T-cell (primary cell): ENCODE measurements around the gene ARHGAP28. TPM values are rescaled to one million over a fixed set of nuclear protein-coding genes. Genes with fewer than 3 reads are reported as not detected.

Experiments
- ATAC-seq, 4 experiments: fragments of 200-7000 bp in 3 of 4; fragments of 150-1000 bp in 1 of 4; cut with Tn5 transposase; replicated peaks in 1 of 4; 1 replicate in 3 of 4; 2 replicates in 1 of 4; pipeline ENCODE4 v1.10.0; 2021; ENCODE audit warnings: moderate library complexity in 3 of 4, mild to moderate bottlenecking in 2 of 4, moderate number of reproducible peaks in 1 of 4
- CTCF ChIA-PET, 2 donors: fragments of 300-600 bp; sonication (Branson Sonifier 250); formaldehyde crosslinking; loops; one replicate each; lab custom pipeline; 2022; ENCODE audit warnings: antibody characterized with exemption in 2 of 2; lab: Charles Lee
- POLR2A ChIA-PET, 2 donors: fragments of 300-600 bp; sonication (Branson Sonifier 250); formaldehyde crosslinking; loops; one replicate each; lab custom pipeline; 2022; ENCODE audit warnings: antibody characterized with exemption in 2 of 2; lab: Charles Lee
- DNase-seq, 35 experiments: peaks; one replicate each; pipeline versions ENCODE4 v3.0.0 to v3.0.0-alpha.2; 2013 to 2023
- H3K27ac ChIP-seq: one replicate; pipeline ENCODE4 v1.5.1; 2013; ENCODE audit warnings: low read length
- H3K27me3 ChIP-seq, 2 experiments: replicated peaks in 1 of 2; 1 replicate in 1 of 2; 2 replicates in 1 of 2; pipeline versions ENCODE4 v1.6.1 to v1.7.0; 2013; ENCODE audit warnings: low read length in 1 of 2, mixed read lengths in 1 of 2; ENCODE audit not compliant: control insufficient read depth in 2 of 2, insufficient read depth in 2 of 2; ENCODE audit errors: extremely low read depth in 1 of 2
- H3K36me3 ChIP-seq, 2 donors: 1 replicate in 1 of 2; 2 replicates in 1 of 2; pipeline versions ENCODE4 v1.6.1 to v1.7.0; 2013; ENCODE audit warnings: low read length in 1 of 2; ENCODE audit not compliant: control insufficient read depth in 2 of 2, insufficient read depth in 1 of 2; ENCODE audit errors: extremely low read depth in 1 of 2
- H3K4me1 ChIP-seq, 2 experiments: 1 replicate in 1 of 2; 2 replicates in 1 of 2; pipeline versions ENCODE4 v1.6.1 to v1.7.0; 2013; ENCODE audit warnings: low read length in 2 of 2, mixed read lengths in 1 of 2; ENCODE audit not compliant: insufficient read depth in 2 of 2, control insufficient read depth in 1 of 2; ENCODE audit errors: extremely low read depth in 1 of 2
- H3K4me3 ChIP-seq, 2 donors: 1 replicate in 1 of 2; 2 replicates in 1 of 2; pipeline versions ENCODE4 v1.5.1 to v1.7.0; 2013; ENCODE audit warnings: mild to moderate bottlenecking in 2 of 2, low read length in 1 of 2, moderate library complexity in 1 of 2; ENCODE audit not compliant: control insufficient read depth in 1 of 2; ENCODE audit errors: extremely low read depth in 1 of 2
- H3K9me3 ChIP-seq: 2 replicates; pipeline ENCODE4 v1.7.0; 2013
- H3K27ac Mint-ChIP-seq, 2 donors: one replicate each; pipeline ENCODE4 v1.8.0; 2020 to 2021; ENCODE audit warnings: mild to moderate bottlenecking in 2 of 2, mixed read lengths in 2 of 2
- H3K27me3 Mint-ChIP-seq, 2 donors: one replicate each; pipeline ENCODE4 v1.8.0; 2021 to 2022; ENCODE audit warnings: mixed read lengths in 2 of 2
- H3K36me3 Mint-ChIP-seq: one replicate; pipeline ENCODE4 v1.8.0; 2021; ENCODE audit warnings: mixed read lengths
- H3K4me1 Mint-ChIP-seq, 3 donors: one replicate each; pipeline ENCODE4 v1.8.0; 2020 to 2022; ENCODE audit warnings: mixed read lengths in 3 of 3, mild to moderate bottlenecking in 1 of 3
- H3K4me3 Mint-ChIP-seq, 3 donors: one replicate each; pipeline ENCODE4 v1.8.0; 2020 to 2022; ENCODE audit warnings: mild to moderate bottlenecking in 3 of 3, mixed read lengths in 3 of 3, moderate library complexity in 3 of 3
- H3K9me3 Mint-ChIP-seq, 3 donors: one replicate each; pipeline ENCODE4 v1.8.0; 2020 to 2022; ENCODE audit warnings: mixed read lengths in 3 of 3
- WGBS: methylation state at CpG from one replicate; pipeline ENCODE4 v1.1.5; 2013; ENCODE audit warnings: missing lambda C conversion rate; ENCODE audit not compliant: insufficient coverage; 5-methylcytosine and 5-hydroxymethylcytosine counted together
- total RNA-seq, 35 experiments: library from RNA in 6 of 35; stranded (reverse) in 6 of 35; fragments of 120-200 nt in 1 of 35; gene quantifications; one replicate each; pipeline versions ENCODE4 v1.2.1 to v1.2.4 and lab custom pipeline; 2013 to 2026

The ARHGAP28 gene
- total RNA-seq, 5 donors from 2014 or later (not counting 1 experiment from before 2014, with no cell fraction given): 0.29 TPM; not detected in 4

GRCh38 chr18:6711467-6711866, 18.0 kb upstream of the ARHGAP28 start:
- Histone ChIP-seq H3K27ac (no peak overlapping the region), H3K4me1 (no peaks in the 10 kb centered on the region), H3K27me3 (no peaks in the 10 kb centered on the region), H3K36me3 (no peaks in the 10 kb centered on the region), H3K9me3 (no peaks in the 10 kb centered on the region), H3K4me3 (no peak overlapping the region)
- no peaks in the 10 kb centered on the region for H3K27me3 Mint-ChIP-seq
- H3K27ac Mint-ChIP-seq: no peak overlapping the region
- no peak for ATAC-seq
- WGBS: no CpG with 5 or more reads among the region's 1 CpG
- no peak for DNase-seq
- CTCF ChIA-PET: no interaction called here
- H3K4me1 Mint-ChIP-seq: no peaks in the 10 kb centered on the region
- no peaks in the 10 kb centered on the region for H3K36me3 Mint-ChIP-seq
- peaks cover 7 to 10% (median 10%) of the 10 kb centered on the region in 3 donors for H3K9me3 Mint-ChIP-seq
- H3K4me3 Mint-ChIP-seq: no peak overlapping the region
- POLR2A ChIA-PET: no interaction called here

- Mint-ChIP-seq H3K4me3 (no peak overlapping the region), H3K4me1 (no peaks in the 10 kb centered on the region), H3K27ac (no peak overlapping the region), H3K27me3 (no peaks in the 10 kb centered on the region), H3K36me3 (no peaks in the 10 kb centered on the region), H3K9me3 (peaks cover 5 to 6% (median 5%) of the 10 kb centered on the region in 3 donors)
- no peak overlapping the region for H3K4me3 ChIP-seq
- no peak overlapping the region for H3K27ac ChIP-seq
- no peaks in the 10 kb centered on the region for H3K4me1 ChIP-seq
- WGBS: no CpG with 5 or more reads among the region's 1 CpG
- ChIA-PET CTCF (no interaction called here), POLR2A (no interaction called here)
- H3K36me3 ChIP-seq: no peaks in the 10 kb centered on the region
- no peak for ATAC-seq
- no peaks in the 10 kb centered on the region for H3K9me3 ChIP-seq
- H3K27me3 ChIP-seq: no peaks in the 10 kb centered on the region
- DNase-seq: no peak
Measured at GRCh38 chr18:6712401-6712800, 17.1 kb upstream of the ARHGAP28 start.

DNA sequence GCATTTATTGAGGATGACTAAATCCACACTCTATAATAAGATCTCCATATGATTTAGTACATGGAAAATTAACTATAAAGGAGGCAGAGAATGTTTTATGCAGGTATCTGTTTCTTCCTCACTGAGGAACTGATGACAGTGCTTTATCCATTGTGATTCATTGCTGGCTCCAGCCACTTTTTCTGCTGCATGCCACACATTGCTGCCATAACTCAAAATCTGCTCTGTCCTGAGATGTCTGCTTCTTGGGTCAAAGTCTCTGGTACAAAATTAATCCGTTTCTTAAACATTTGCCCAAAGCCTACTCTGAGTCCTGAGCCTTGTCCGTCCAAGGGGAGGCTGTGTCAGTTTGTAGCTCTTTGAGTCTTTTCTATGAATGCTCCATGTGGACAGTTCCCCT, 15.5 kb upstream of the ARHGAP28 start:
- no peaks in the 10 kb centered on the region for H3K27me3 ChIP-seq
- Mint-ChIP-seq H3K27ac (no peak overlapping the region), H3K4me3 (no peak overlapping the region), H3K4me1 (no peaks in the 10 kb centered on the region), H3K36me3 (no peaks in the 10 kb centered on the region), H3K9me3 (peaks cover 5 to 11% (median 5%) of the 10 kb centered on the region in 3 donors), H3K27me3 (no peaks in the 10 kb centered on the region)
- no peak for DNase-seq
- no peaks in the 10 kb centered on the region for H3K9me3 ChIP-seq
- WGBS: no CpG with 5 or more reads among the region's 2 CpGs
- ATAC-seq: no peak
- H3K36me3 ChIP-seq: no peaks in the 10 kb centered on the region
- H3K4me1 ChIP-seq: no peaks in the 10 kb centered on the region
- CTCF ChIA-PET: no interaction called here
- no peak overlapping the region for H3K27ac ChIP-seq
- POLR2A ChIA-PET: no interaction called here
- H3K4me3 ChIP-seq: no peak overlapping the region

GRCh38 chr18:6718267-6718666, 11.2 kb upstream of the ARHGAP28 start:
- POLR2A ChIA-PET: interaction anchor here in 1 of 2 donors (0.6 kb wide), 1 partner anchor 1739 kb away, joined by 3 read pairs; no protein-coding TSS in a partner anchor
- H3K4me3 Mint-ChIP-seq: no peak overlapping the region
- CTCF ChIA-PET: no interaction called here

DNA sequence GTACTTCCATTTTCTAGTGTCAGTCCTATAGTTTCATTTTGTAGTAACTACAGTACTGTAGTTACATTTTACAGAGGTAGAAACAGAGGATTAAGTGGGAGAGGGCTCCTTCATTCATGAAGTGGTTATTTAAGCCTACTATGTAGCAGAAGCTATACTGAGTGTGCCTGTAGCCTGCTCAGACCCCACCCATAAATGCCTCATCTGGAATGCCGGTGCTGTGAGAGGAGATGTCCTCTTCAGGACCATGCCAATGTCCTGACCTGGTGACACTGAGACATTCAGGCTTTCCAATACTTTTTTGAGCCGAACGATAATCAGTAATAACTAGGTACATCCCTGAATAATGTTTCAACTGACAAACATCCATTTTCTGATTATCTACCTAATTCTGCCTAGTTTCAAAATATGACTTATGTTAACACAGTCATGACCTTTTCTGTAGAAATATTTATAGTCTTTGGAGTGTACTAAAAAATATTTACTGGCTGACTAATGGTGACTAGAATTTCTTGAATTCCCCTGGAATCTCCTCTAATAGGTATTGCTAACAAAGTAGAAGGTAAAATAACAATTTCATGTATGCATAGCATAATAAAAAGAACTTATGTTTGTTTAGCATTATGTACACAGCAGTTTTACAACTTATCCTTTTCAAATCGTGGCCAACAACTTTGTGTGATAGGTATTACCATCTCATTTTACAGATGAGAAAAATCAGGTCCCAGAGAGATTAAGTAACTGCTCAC, 10.2 kb upstream of the ARHGAP28 start:
- H3K27ac Mint-ChIP-seq: no peak overlapping the region
- no peaks in the 10 kb centered on the region for H3K36me3 Mint-ChIP-seq
- WGBS: 100% methylated on average over 1 of the region's 4 CpGs
- no peak overlapping the region for H3K27ac ChIP-seq
- ChIA-PET CTCF (interaction anchor here in 1 of 2 donors (0.6 kb wide), 1 partner anchor 12 kb away, joined by 3 read pairs; no protein-coding TSS in a partner anchor), POLR2A (no interaction called here)
- H3K27me3 Mint-ChIP-seq: no peaks in the 10 kb centered on the region
- no peak overlapping the region for H3K4me3 ChIP-seq
- H3K9me3 ChIP-seq: no peaks in the 10 kb centered on the region
- peaks cover 2 to 12% (median 8%) of the 10 kb centered on the region in 3 donors for H3K9me3 Mint-ChIP-seq
- DNase-seq (no peak), ATAC-seq (no peak)
- no peaks in the 10 kb centered on the region for H3K36me3 ChIP-seq
- H3K4me1 ChIP-seq: no peaks in the 10 kb centered on the region
- no peaks in the 10 kb centered on the region for H3K27me3 ChIP-seq
- H3K4me3 Mint-ChIP-seq: no peak overlapping the region
- H3K4me1 Mint-ChIP-seq: no peaks in the 10 kb centered on the region

More at GRCh38 chr18:6718267-6718666, 11.2 kb upstream of the ARHGAP28 start:
- DNase-seq: no peak
- ATAC-seq: no peak
- Histone ChIP-seq H3K36me3 (no peaks in the 10 kb centered on the region), H3K4me1 (no peaks in the 10 kb centered on the region), H3K9me3 (no peaks in the 10 kb centered on the region), H3K27me3 (no peaks in the 10 kb centered on the region), H3K27ac (no peak overlapping the region), H3K4me3 (no peak overlapping the region)
- Mint-ChIP-seq H3K36me3 (no peaks in the 10 kb centered on the region), H3K4me1 (no peaks in the 10 kb centered on the region), H3K27ac (no peak overlapping the region), H3K9me3 (peaks cover 2 to 12% (median 8%) of the 10 kb centered on the region in 3 donors), H3K27me3 (no peaks in the 10 kb centered on the region)
- WGBS: no CpG with 5 or more reads among the region's 2 CpGs

DNA sequence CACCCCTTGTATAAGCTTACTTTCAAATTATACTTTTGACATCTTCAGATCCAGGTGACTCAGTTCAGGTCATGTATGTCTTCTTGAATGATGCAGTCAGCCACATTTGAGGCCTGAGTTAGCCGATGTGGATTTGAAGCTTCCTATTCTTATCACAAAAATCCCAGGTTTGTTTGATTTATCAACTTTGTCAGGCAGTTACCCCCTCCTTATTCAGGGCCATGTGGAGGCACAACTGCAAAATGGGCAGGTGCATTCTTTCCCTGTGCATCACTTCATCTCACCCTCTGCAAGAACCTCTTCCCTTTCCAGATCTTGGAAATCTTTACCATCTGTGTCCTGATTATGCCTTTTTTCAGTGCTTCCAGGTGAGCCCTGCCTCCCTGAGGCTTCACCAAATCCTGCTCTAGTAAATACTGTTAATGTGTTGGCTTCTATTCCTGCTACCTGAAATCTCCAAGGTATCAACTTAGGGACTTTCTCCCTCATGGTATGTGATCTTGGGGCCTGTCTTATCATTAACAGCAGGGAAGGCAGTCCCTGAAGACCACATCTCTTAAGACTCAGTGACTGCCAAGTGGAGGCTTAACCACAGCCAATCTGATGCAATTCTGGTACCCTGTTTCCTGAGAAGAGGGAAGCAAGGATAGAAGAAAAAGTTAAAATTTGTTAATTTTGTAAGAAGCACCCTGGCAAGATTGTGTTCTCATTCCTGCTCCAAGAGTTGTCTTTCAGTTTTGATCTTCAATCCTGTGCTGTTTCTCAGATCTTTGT, 9.4 kb upstream of the ARHGAP28 start:
- Mint-ChIP-seq H3K36me3 (no peaks in the 10 kb centered on the region), H3K4me3 (no peak overlapping the region), H3K27ac (no peak overlapping the region), H3K27me3 (no peaks in the 10 kb centered on the region), H3K9me3 (peaks cover 2 to 12% (median 8%) of the 10 kb centered on the region in 3 donors), H3K4me1 (no peaks in the 10 kb centered on the region)
- ChIA-PET POLR2A (no interaction called here), CTCF (interaction anchor here in 1 of 2 donors (0.6 kb wide), 1 partner anchor 12 kb away, joined by 3 read pairs; no protein-coding TSS in a partner anchor)
- no peak for ATAC-seq
- H3K36me3 ChIP-seq: no peaks in the 10 kb centered on the region
- H3K27ac ChIP-seq: no peak overlapping the region
- DNase-seq: no peak
- no peaks in the 10 kb centered on the region for H3K27me3 ChIP-seq
- no peaks in the 10 kb centered on the region for H3K9me3 ChIP-seq
- WGBS: 60% methylated on average over 1 of the region's 1 CpG
- H3K4me3 ChIP-seq: no peak overlapping the region
- no peaks in the 10 kb centered on the region for H3K4me1 ChIP-seq
